ENCODE results near the gene ATOH8. TPM values are rescaled to one million over a fixed set of nuclear protein-coding genes. Genes with fewer than 3 reads are reported as not detected.

Gene ATOH8
- total and polyA plus RNA-seq, 12 donors: 8.7 to 45.9 (median 17.8) TPM

DNA sequence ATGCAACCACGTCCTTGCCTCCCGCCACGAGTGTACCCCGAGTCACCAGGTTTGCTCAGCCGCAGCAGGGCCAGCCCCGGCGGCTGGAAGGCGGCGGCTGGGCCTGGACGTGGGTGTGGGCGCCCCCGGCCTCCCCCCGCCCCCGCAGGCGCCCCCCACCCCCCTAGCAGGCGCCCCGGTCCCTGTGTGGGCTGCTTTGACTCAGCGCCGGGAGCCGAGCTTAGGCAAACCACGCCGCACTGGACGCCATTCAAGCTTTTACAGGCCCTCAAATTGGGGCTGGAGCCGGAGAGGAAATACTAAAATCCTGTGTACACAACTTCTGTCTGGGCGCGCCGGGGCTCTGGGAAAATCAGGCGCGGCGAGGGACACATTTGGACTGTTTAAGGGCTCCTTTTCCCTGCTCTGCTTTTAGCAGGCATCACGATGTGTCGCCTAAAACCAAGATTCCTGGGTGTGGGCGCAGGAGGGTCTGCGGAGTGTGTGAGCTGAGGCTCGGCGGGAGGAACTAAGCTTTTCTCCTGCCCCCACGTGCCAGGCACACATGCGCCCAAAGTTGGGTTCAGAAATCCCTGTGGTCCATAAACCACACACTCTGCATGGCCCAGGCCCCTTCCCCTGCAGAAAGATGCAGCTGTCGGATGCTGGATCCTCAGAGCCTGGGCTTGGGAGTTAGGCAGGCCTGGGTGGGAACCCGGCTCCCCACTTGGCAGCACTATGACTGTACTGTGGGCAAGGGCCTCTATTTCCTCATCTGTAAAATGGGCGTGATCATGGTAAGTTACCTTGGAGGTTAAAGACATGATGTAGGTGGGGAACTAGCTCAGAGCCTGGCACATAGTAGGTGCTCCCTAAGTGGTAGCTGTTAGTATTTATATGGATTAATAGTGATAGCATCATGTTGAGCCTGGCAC, 57.6 kb downstream of the ATOH8 start:
- 44 to 59% methylated on average over 41 of the region's 41 CpGs for WGBS, 2 donors

DNA sequence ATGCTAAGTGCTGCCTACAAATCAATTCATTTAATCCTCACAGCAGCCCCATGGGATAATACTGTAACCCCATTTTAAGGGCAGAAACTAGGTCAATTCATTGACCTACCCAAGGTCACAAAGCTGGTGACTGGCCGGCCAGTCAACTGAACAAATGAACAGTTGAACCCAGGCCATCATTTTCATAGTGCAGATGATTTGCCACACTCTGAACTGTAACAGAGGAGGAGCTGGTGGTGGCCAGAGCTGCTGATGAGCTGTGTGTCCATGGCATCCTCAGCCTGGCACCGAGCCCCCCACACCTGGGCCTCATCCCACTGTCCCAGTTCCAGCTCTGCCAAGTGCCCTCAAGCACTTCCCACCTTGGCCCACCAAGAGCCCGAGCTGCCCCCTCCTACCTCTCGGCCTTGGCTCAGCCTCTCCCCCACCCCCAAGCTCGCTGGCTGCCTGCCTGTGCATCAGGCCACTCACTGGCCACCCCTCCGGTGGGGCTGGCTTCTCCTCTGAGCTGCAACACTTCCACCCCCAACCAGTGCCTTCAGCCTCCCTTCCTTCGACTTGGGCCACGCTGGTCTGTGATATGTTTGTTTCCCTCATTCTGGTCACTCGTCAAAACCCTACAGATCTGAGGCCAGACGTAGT, 58.4 kb downstream of the ATOH8 start:
- Histone ChIP-seq H3K27me3 (no peaks in the 10 kb centered on the region), H3K4me3 (no peak overlapping the region), H3K27ac (peak overlapping the region in 3 of 10 donors; percentile 57 to 73 (median 68)), H3K4me1 (peaks cover 7 to 28% (median 19%) of the 10 kb centered on the region in 9 donors), H3K36me3 (no peaks in the 10 kb centered on the region), H3K9me3 (no peaks in the 10 kb centered on the region)
- no peak for DNase-seq
- no peak for TF ChIP-seq CTCF (IDR thresholded peaks at IDR 0.05)
- intact Hi-C loops (cut with DNase I): loop anchor here in 7 of 10 donors (5.0 to 10.0 kb wide), 5 partner anchors 60 to 175 kb away; partner anchors contain the start of gene ATOH8 (in 1 of the 7)
- 87 to 92% methylated on average over 10 of the region's 10 CpGs for WGBS, 2 donors
- no peak for ATAC-seq

More for the DNA sequence above, 57.6 kb downstream of the ATOH8 start:
- peak overlapping the region in 3 of 10 donors; percentile 20 to 23 (median 22) for H3K4me3 ChIP-seq
- H3K4me1 ChIP-seq: peaks cover 7 to 28% (median 19%) of the 10 kb centered on the region in 9 donors
- no peaks in the 10 kb centered on the region for H3K36me3 ChIP-seq
- ATAC-seq (peak in 7 of 8 donors; percentile 19 to 67 (median 43)), DNase-seq (peak; percentile 51 to 61)
- H3K9me3 ChIP-seq: no peaks in the 10 kb centered on the region
- no peaks in the 10 kb centered on the region for H3K27me3 ChIP-seq
- H3K27ac ChIP-seq: peak overlapping the region; percentile 21 to 82 (median 64)
- intact Hi-C loops (cut with DNase I): loop anchor here in 8 of 10 donors (2.0 to 10.0 kb wide), 6 partner anchors 59 to 174 kb away; partner anchors contain the start of gene ATOH8 (in 1 of the 8)
- TF ChIP-seq CTCF (IDR thresholded peaks at IDR 0.05): no peak

GRCh38 chr2:85813211-85813981, 59.6 kb downstream of the ATOH8 start:
- intact Hi-C loops (cut with DNase I): loop anchor here in 7 of 10 donors (5.0 to 10.0 kb wide), 5 partner anchors 61 to 176 kb away; partner anchors contain the start of gene ATOH8 (in 1 of the 7)
- no peak overlapping the region for H3K27ac ChIP-seq
- H3K27me3 ChIP-seq: no peaks in the 10 kb centered on the region
- no peak for TF ChIP-seq CTCF (IDR thresholded peaks at IDR 0.05)
- no peak for DNase-seq
- no peaks in the 10 kb centered on the region for H3K36me3 ChIP-seq
- peaks cover 7 to 28% (median 19%) of the 10 kb centered on the region in 9 donors for H3K4me1 ChIP-seq
- peak in 1 of 8 donors; percentile 11 for ATAC-seq
- H3K9me3 ChIP-seq: no peaks in the 10 kb centered on the region
- H3K4me3 ChIP-seq: no peak overlapping the region
- 92% methylated on average over 7 of the region's 7 CpGs for WGBS, 2 donors
